GM12873 (cell line): ENCODE measurements around the gene CARD14.

Experiments used
- TF ChIP-seq, protein P1 (sequence below): IDR thresholded peaks from 2 replicates; pipeline ENCODE4 v1.5.1; 2012; ENCODE audit warnings: low read depth, mild to moderate bottlenecking, moderate library complexity, low read length, control low read depth; ENCODE audit not compliant: insufficient read depth; ENCODE audit errors: missing control alignments

Gene CARD14

DNA sequence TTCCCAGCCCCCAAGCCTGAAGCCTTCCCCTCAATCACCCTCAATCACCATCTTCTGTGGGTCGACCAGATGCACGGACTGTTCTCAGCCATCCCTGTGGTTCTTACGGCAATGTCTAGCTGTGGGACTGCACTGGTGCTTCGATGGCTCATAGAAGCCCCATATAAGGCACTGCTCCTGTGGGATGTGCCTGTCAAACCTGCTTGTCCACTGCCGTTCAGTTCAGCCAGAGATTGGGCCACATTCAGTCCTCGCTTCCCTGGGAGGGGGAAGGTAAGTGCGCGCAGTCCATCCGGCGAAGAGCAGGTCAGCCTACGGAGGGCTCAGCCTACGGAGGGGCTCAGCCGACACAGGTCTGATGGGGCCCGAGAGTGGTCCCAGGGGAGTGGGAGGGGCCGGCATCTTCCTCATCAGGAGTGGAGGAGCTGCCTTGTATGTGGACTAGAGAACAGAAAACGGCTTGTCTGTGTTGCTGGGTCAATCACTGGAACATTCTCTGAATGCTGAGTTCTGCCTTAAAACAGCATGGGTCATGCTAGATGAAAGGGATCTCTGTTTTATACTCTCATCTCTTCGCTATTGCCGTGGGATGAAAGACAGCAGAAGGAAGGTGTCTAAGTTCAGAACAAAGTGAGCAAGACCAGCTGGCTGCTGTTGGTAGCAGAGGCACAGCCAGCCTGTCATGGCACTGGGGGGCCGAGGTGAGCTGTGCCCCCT, at the start of gene CARD14:
CARD14 (plus strand) TSS at position 247 of the 717 bp plus-strand sequence. CDS start 11,409 bp downstream, outside the sequence.
- TF ChIP-seq, protein P1, sequence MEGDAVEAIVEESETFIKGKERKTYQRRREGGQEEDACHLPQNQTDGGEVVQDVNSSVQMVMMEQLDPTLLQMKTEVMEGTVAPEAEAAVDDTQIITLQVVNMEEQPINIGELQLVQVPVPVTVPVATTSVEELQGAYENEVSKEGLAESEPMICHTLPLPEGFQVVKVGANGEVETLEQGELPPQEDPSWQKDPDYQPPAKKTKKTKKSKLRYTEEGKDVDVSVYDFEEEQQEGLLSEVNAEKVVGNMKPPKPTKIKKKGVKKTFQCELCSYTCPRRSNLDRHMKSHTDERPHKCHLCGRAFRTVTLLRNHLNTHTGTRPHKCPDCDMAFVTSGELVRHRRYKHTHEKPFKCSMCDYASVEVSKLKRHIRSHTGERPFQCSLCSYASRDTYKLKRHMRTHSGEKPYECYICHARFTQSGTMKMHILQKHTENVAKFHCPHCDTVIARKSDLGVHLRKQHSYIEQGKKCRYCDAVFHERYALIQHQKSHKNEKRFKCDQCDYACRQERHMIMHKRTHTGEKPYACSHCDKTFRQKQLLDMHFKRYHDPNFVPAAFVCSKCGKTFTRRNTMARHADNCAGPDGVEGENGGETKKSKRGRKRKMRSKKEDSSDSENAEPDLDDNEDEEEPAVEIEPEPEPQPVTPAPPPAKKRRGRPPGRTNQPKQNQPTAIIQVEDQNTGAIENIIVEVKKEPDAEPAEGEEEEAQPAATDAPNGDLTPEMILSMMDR = no peak

DNA sequence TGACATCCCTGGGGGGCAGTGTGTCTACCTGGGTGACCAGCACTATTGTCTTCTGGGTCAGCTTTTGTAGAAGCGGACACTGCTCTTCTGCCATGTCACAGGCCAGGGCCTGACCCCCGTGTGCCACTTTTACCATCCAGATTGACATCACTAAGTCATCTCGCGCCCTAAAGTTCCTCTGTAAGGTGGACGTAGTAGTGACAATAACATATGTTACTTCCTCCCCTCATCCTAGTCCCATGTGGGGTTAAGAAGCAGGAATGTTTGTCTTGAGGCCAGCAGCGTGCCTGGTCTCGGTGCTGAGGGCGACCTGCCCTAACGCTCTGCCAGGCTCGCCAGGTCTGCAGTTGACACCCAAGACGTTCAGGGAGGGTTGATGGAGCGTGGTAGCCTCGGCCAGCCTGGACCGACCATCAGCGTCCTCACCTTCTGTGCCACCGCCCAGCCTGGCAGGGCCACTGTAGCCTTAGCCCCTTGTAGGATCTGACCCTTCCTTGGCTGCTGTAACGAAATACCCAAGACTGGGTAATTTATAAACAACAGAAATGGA, 47.7 kb upstream of the CARD14 start:
- TF ChIP-seq, protein P1 = no peak

DNA sequence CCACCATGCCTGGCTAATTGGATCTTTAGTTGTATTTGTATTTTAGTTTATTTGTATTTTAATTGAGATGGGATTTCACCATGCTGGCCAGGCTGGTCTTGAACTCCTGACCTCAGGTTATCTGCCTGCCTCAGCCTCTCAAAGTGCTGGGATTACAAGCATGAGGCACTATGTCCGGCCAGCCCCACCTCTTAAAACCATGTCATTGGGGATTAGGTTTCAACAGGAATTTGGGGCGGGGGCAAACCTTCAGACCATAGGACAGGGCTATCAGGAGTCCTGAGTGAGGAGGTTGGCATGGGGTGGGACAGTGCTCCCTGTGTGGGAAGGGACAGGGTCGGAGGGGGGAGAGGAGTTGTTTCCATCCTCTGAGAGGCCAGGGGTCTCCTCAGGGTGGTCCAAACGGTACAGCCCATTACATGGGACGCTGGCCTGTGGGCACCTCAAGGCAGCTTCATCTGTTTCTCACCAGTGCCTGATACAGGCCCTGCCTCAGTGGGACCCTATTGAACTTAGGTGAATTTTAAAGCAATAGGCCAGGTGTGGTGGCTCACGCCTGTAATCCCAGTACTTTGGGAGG, 46.8 kb upstream of the CARD14 start:
- TF ChIP-seq, protein P1 = no peak

DNA sequence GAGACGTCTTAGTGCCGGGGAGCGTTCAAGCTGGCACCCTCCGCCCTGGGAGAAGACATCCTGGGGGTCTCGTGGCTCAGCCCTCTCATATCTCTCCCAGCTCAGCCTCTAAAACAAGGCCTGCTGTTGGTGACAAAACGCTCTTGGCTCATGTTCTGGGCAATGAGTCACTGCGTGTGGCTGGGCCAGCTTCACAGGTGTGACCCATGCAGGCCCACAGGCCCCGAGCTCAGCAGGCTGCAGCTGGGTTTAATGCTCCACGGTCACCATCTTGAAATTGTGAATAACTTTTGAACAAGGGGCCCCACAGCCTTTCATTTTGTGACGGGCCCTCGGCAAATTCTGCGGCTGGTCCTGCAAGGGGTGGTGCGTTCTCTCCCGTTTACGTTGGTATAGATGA, 46.0 kb upstream of the CARD14 start:
- TF ChIP-seq, protein P1 = no peak

DNA sequence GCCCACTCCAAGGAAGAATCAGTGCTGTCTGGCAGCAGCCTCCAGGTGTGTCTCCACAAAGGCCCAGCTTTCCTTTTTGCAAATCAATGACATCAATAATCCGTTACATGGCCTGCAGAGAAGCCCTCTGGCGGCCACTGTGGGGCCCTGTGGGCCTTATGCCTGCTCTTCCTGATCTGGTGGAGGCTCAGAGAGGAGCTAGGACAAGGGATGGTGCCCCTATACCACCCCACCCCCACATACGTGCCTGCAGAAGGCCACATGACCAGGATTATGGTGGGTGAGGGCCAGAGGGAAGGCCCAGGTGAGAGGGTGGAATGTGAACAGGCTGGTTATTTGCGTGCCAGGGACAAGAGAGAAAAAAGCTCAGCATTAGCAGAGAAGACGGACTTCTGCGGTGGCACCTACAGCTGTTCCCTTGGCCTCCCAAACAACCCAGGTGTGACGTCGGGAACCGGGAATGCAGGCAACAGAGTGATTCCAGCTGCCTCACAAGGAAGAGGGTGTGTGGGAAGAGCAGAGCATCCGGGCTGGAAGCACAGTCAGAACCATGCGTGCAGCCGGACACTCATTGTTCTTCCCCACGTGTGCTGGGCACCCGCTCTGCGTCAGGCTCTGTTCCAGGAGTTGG, 45.4 kb upstream of the CARD14 start:
- TF ChIP-seq, protein P1 = peak; percentile 51

DNA sequence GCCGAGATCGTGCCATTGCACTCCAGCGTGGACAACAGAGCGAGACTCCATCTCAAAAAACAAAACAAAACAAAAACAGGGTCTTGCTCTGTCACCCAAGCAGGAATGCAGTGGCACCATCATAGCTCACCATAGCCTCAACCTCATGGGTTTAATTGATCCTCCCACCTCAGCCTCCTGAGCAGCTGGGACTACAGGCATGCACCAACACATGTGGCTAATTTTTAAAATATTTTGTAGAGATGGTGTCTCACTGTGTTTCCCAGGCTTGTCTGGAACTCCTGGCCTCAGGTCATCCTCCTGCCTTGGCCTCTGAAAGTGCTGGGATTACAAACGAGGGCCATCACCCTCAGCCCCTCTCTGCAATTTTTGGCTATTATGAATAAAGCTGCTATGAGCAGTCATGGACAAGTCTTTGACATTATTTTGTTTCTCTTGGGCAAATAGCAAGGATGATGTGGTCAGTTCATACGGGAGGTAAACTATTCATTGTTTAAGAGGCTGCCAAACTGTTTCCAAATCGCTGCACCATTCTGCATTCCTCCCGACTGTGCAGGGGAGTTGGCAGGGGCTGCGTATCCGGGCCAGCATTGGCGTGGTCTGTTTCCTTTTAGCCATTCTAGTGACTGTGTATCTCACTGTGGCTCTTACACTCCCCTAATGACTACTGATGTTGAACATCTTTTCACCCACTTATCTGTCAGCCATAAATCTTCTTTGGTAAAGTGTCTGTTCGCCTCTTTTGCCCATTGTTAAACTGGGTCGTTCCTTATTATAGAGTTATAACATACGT, 44.0 kb upstream of the CARD14 start:
- TF ChIP-seq, protein P1 = no peak

DNA sequence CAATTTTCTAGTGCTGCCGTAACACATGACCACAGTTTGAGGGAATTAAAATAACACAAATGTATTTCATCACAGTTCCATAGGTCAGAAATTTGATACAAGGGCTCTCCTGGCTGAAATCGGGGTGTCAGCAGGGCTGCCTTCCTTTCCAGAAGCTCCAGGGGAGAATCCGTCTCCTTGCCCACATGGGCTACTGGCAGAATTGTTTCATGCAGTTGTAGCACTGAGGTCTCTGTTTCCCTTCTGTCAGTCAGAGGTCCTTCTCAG, 43.4 kb upstream of the CARD14 start:
- TF ChIP-seq, protein P1 = no peak
